OCI-LY7 (cell line): Measurements from ENCODE around the gene PIP4P1. TPM values are rescaled to one million over a fixed set of nuclear protein-coding genes. Genes with fewer than 3 reads are reported as not detected.

Experiments used
- BruUV-seq: library from RNA; stranded (reverse); fragments of 400-500 nt; replicated peaks from 2 replicates; lab custom pipeline; 2021; lab: Mats Ljungman, UMichigan
- CTCF ChIA-PET: fragments of 300-600 bp; sonication (Branson Sonifier 250); formaldehyde crosslinking; loops from one replicate; lab custom pipeline; 2022; ENCODE audit warnings: antibody characterized with exemption; ENCODE audit not compliant: unreplicated experiment; lab: Charles Lee
- POLR2A ChIA-PET: fragments of 300-600 bp; sonication (Branson Sonifier 250); formaldehyde crosslinking; loops from one replicate; lab custom pipeline; 2022; ENCODE audit warnings: antibody characterized with exemption; lab: Charles Lee
- DNase-seq: peaks from one replicate; pipeline ENCODE4 v3.0.0-alpha.2; 2015; ENCODE audit warnings: low spot score
- H2AFZ ChIP-seq: fragments of 200-600 bp; sonication (generic), shearing (Covaris generic); 2 replicates; pipeline ENCODE4 v1.6.1; 2014; ENCODE audit warnings: mild to moderate bottlenecking, antibody characterized with exemption, low read length, moderate library complexity
- H3K27ac ChIP-seq: fragments of 200-600 bp; sonication (generic); 2 replicates; pipeline ENCODE4 v1.5.1; 2014; ENCODE audit warnings: mixed run types, low read depth, mild to moderate bottlenecking, moderate library complexity, low read length, inconsistent platforms; ENCODE audit not compliant: poor library complexity, severe bottlenecking
- H3K36me3 ChIP-seq: fragments of 200-600 bp; sonication (generic); 2 replicates; pipeline ENCODE4 v1.6.1; 2014; ENCODE audit warnings: mild to moderate bottlenecking, antibody characterized with exemption, low read length, moderate library complexity, mixed read lengths; ENCODE audit not compliant: insufficient read depth
- H3K4me1 ChIP-seq: fragments of 200-600 bp; sonication (generic); 2 replicates; pipeline ENCODE4 v1.5.1; 2014; ENCODE audit warnings: mild to moderate bottlenecking, low read length; ENCODE audit not compliant: insufficient read depth, poor library complexity, severe bottlenecking
- H3K4me2 ChIP-seq: fragments of 200-600 bp; sonication (generic); 2 replicates; pipeline ENCODE4 v1.6.1; 2014; ENCODE audit warnings: mild to moderate bottlenecking, low read length
- H3K4me3 ChIP-seq: fragments of 200-600 bp; sonication (generic); 2 replicates; pipeline ENCODE4 v1.5.1; 2014; ENCODE audit warnings: mild to moderate bottlenecking, low read depth, low read length; ENCODE audit not compliant: poor library complexity, severe bottlenecking
- H3K79me2 ChIP-seq: fragments of 200-600 bp; sonication (generic); 2 replicates; pipeline ENCODE4 v1.6.1; 2016; ENCODE audit warnings: low read depth, mild to moderate bottlenecking, low read length, moderate library complexity, mixed read lengths; ENCODE audit not compliant: insufficient read depth
- H3K9me2 ChIP-seq: fragments of 200-600 bp; sonication (generic); 2 replicates; pipeline ENCODE4 v1.6.1; 2016; ENCODE audit warnings: mild to moderate bottlenecking, low read length, mixed read lengths; ENCODE audit not compliant: insufficient read depth
- H3K9me3 ChIP-seq: fragments of 200-600 bp; sonication (generic); 2 replicates; pipeline ENCODE4 v1.6.1; 2014; ENCODE audit warnings: mild to moderate bottlenecking, mixed run types, low read length, mixed read lengths
- H4K20me1 ChIP-seq: fragments of 200-600 bp; sonication (generic); 2 replicates; pipeline ENCODE4 v1.6.1; 2014; ENCODE audit warnings: mild to moderate bottlenecking, antibody characterized with exemption, low read length, moderate library complexity, mixed read lengths; ENCODE audit not compliant: insufficient read depth
- CTCF ChIP-seq: fragments of 200-600 bp; sonication (generic); conservative IDR thresholded peaks from 2 replicates; pipeline ENCODE4 v1.5.1; 2014; ENCODE audit warnings: mild to moderate bottlenecking, antibody characterized with exemption, low read length, moderate library complexity, mixed read lengths
- EZH2phosphoT487 ChIP-seq: fragments of 200-600 bp; sonication (generic); IDR thresholded peaks from 2 replicates; pipeline ENCODE4 v1.6.1; 2018; ENCODE audit warnings: low read depth, borderline replicate concordance, mild to moderate bottlenecking, mixed run types, antibody characterized with exemption, low read length, moderate library complexity, mixed read lengths
- intact Hi-C: fragments of 100-400 bp; cut with micrococcal nuclease; formaldehyde crosslinking; loops from one replicate; pipeline ENCODE4 v1.10.0; 2022; ENCODE audit not compliant: unreplicated experiment
- total RNA-seq, 2 experiments: library from RNA; depleted of rRNA in 1 of 2; stranded (reverse); fragments of >200 nt in 1 of 2; shearing (Covaris generic) in 1 of 2; gene quantifications; 2 replicates each; pipeline ENCODE4 v1.2.3, GENCODE V29; 2014 to 2022

Gene PIP4P1
- total RNA-seq, 2 experiments from 2014 or later = 26.9 to 44.7 TPM

- BruUV-seq = no TSS peak
- Histone ChIP-seq H3K79me2 (no peaks in the 10 kb centered on the region; the same call in 1 of the 2 replicates), H3K9me3 (no peaks in the 10 kb centered on the region), H2AFZ (peak overlapping the region; percentile 96), H3K4me3 (no peak overlapping the region), H4K20me1 (no peaks in the 10 kb centered on the region), H3K4me2 (peak overlapping the region; percentile 36), H3K4me1 (peaks cover 44% of the 10 kb centered on the region), H3K27ac (no peak overlapping the region), H3K9me2 (no peaks in the 10 kb centered on the region), H3K36me3 (no peaks in the 10 kb centered on the region)
- no peak for TF ChIP-seq EZH2phosphoT487
- TF ChIP-seq CTCF = no peak
- ChIA-PET CTCF (interaction anchor here (0.7 to 1.4 kb wide), 8 partner anchors 8 to 86 kb away, joined by 3 to 8 read pairs (median 6); partner anchors contain the start of genes APEX1, KLHL33, PARP2 and PIP4P1), POLR2A (interaction anchor here (0.7 to 3.6 kb wide), 15 partner anchors 9 to 89 kb away, joined by 3 to 20 read pairs (median 5); partner anchors contain the start of genes APEX1, CCNB1IP1, OSGEP and PARP2)
- DNase-seq = no peak
- intact Hi-C loops = loop anchor here (5.0 kb wide), 1 partner anchor 266 kb away; the partner anchor contains the start of gene RNASE4
Observed at GRCh38 chr14:20416223-20416622, 45.0 kb downstream of the PIP4P1 start.

GRCh38 chr14:20415782-20416206 lies 45.4 kb downstream of the PIP4P1 start:
- Histone ChIP-seq H3K36me3 (no peaks in the 10 kb centered on the region), H3K79me2 (no peaks in the 10 kb centered on the region; the same call in 1 of the 2 replicates), H4K20me1 (no peaks in the 10 kb centered on the region), H3K27ac (no peak overlapping the region), H2AFZ (peak overlapping the region; percentile 96), H3K9me3 (no peaks in the 10 kb centered on the region), H3K4me1 (peaks cover 42% of the 10 kb centered on the region), H3K4me2 (peak overlapping the region; percentile 36), H3K4me3 (no peak overlapping the region), H3K9me2 (no peaks in the 10 kb centered on the region)
- no TSS peak for BruUV-seq
- intact Hi-C loops = loop anchor here (1.0 to 5.0 kb wide), 2 partner anchors 40 to 267 kb away; partner anchors contain the start of genes APEX1 and RNASE4
- CTCF ChIA-PET = interaction anchor here (0.6 to 1.4 kb wide), 10 partner anchors 9 to 121 kb away, joined by 3 to 8 read pairs (median 4); partner anchors contain the start of genes APEX1, KLHL33, PARP2 and PIP4P1
- POLR2A ChIA-PET = interaction anchor here (0.7 to 3.6 kb wide), 18 partner anchors 8 to 88 kb away, joined by 3 to 20 read pairs (median 5); partner anchors contain the start of genes APEX1, CCNB1IP1, OSGEP and PARP2
- DNase-seq = peak; percentile 84
- TF ChIP-seq EZH2phosphoT487 (no peak), CTCF (peak; percentile 94)

- peak overlapping the region; percentile 77 for H3K4me3 ChIP-seq
- BruUV-seq = no TSS peak
- POLR2A ChIA-PET = interaction anchor here (0.6 to 3.6 kb wide), 15 partner anchors 10 to 206 kb away, joined by 3 to 20 read pairs (median 4); partner anchors contain the start of genes APEX1, OSGEP, PARP2 and PIP4P1
Observed at GRCh38 chr14:20413744-20414082, 47.5 kb downstream of the PIP4P1 start.

More at GRCh38 chr14:20413744-20414082, 47.5 kb downstream of the PIP4P1 start:
- CTCF ChIA-PET = interaction anchor here (0.9 kb wide), 1 partner anchor 9 kb away, joined by 3 read pairs; no protein-coding TSS in a partner anchor
- Histone ChIP-seq H3K79me2 (no peaks in the 10 kb centered on the region; the same call in 1 of the 2 replicates), H3K4me1 (peaks cover 37% of the 10 kb centered on the region), H2AFZ (peak overlapping the region; percentile 77), H3K36me3 (no peaks in the 10 kb centered on the region), H3K9me2 (no peaks in the 10 kb centered on the region), H3K4me2 (peak overlapping the region; percentile 79), H3K9me3 (no peaks in the 10 kb centered on the region), H3K27ac (no peak overlapping the region), H4K20me1 (no peaks in the 10 kb centered on the region)
- DNase-seq = peak; percentile 31
- intact Hi-C loops = loop anchor here (1.0 to 2.0 kb wide), 5 partner anchors 47 to 195 kb away; partner anchors contain the start of genes PARP2, PIP4P1 and PNP
- TF ChIP-seq CTCF = no peak
- TF ChIP-seq EZH2phosphoT487 = no peak
